ENCODE data around the gene RPL10A. TPM values are rescaled to one million over a fixed set of nuclear protein-coding genes. Genes with fewer than 3 reads are reported as not detected.

RPL10A gene
- total and polyA plus RNA-seq, 2 of the 8 experiments (the other 6 are each of a cell fraction or from before 2014, with no cell fraction given), result 1,893 to 2,948 TPM

DNA sequence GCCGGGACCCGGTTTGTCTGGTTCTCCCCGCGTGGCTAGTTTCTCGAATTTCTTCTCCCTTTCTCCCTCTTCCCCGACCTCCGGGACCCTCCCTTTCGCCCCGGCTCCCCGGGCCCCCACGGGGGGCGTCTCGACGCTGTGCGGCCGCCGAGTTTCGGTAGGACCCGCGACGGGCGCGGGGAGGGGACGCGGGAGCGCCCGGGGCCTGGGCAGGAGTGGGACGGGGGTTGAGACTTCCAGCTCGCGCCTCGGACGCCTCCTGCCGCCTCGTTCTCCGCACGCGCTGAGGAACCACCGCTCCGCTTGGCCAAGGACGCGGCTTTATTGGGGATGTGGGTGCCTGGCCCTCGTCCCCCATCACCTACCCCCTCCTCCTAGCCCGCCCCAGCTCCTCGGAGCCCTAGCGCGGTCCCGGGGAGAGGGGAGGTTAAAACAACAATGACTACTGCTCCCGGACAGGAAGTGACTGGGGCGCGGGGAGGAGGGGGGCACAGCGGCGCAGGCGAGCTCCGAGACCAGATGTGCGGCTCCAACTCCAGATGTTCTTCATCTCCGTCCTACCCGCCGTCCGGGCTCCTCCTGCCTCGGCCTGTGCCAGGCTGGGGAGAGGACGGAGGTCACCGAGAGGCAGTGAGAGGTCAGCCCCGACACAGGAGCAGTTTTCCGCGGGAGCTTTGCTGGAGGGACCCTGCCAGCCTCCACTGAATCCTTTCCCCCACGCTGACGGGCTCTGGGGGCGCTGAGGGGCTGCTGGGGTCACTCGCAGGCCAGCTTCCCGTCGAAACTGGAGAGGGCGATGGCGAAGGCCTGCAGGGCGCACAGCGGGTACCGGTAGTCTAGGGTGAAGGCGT lies 29.6 kb downstream of the RPL10A start (continued):
- TF ChIP-seq HDAC2 (IDR thresholded peaks at IDR 0.05; ENCODE audit: borderline replicate concordance in 1 of 2, low read depth in 2 of 2, low read length in 2 of 2) (no peak), SIX5 (IDR thresholded peaks at IDR 0.05; ENCODE audit: low read depth, low read length) (no peak), ZNF274 (IDR thresholded peaks at IDR 0.05; ENCODE audit: borderline replicate concordance, extremely low read depth, low read length) (no peak), EGR1 (IDR thresholded peaks at IDR 0.05; ENCODE audit: borderline replicate concordance, low read depth, low read length) (0 out of 2 replicates have a peak, but pooled peaks have one; percentile 5), POLR2AphosphoS5 (IDR thresholded peaks at IDR 0.05; ENCODE audit: low read depth, low read length) (peak; percentile 54), TBP (IDR thresholded peaks at IDR 0.05; ENCODE audit: low read depth, low read length) (0 out of 2 replicates have a peak, but pooled peaks have one; percentile 21), CBX5 (IDR thresholded peaks at IDR 0.05; ENCODE audit: low read depth, low read length) (no peak), SIN3A (conservative IDR thresholded peaks at IDR 0.05 in 1 of 2, IDR thresholded peaks at IDR 0.05 in 1 of 2; ENCODE audit: low read depth in 1 of 2, low read length in 2 of 2) (0 out of 4 replicates have a peak, but pooled peaks of 1 of the 2 experiments have one; percentile 50), NANOG (IDR thresholded peaks at IDR 0.05; ENCODE audit: insufficient read depth, low read depth, low read length, poor library complexity, severe bottlenecking) (no peak), CHD1 (IDR thresholded peaks at IDR 0.05; ENCODE audit: low read depth, low read length) (no peak), TAF1 (IDR thresholded peaks at IDR 0.05; ENCODE audit: low read depth, low read length) (peak; percentile 41; the same call in 1 of the 2 replicates), JUN (IDR thresholded peaks at IDR 0.05; ENCODE audit: low read depth, low read length) (no peak), ASH2L (IDR thresholded peaks at IDR 0.05; ENCODE audit: low read length) (peak; percentile 73), SP2 (IDR thresholded peaks at IDR 0.05; ENCODE audit: low read length) (no peak), FOSL1 (IDR thresholded peaks at IDR 0.05; ENCODE audit: insufficient read depth, low read depth, low read length) (no peak), RBBP5 (IDR thresholded peaks at IDR 0.05; ENCODE audit: borderline replicate concordance, low read depth, low read length) (no peak; the same call in 1 of the 2 replicates), MAFK (IDR thresholded peaks at IDR 0.05; ENCODE audit: low read depth, low read length) (no peak), BRCA1 (IDR thresholded peaks at IDR 0.05; ENCODE audit: low read depth, low read length) (no peak)
- TF ChIP-seq, protein P1, sequence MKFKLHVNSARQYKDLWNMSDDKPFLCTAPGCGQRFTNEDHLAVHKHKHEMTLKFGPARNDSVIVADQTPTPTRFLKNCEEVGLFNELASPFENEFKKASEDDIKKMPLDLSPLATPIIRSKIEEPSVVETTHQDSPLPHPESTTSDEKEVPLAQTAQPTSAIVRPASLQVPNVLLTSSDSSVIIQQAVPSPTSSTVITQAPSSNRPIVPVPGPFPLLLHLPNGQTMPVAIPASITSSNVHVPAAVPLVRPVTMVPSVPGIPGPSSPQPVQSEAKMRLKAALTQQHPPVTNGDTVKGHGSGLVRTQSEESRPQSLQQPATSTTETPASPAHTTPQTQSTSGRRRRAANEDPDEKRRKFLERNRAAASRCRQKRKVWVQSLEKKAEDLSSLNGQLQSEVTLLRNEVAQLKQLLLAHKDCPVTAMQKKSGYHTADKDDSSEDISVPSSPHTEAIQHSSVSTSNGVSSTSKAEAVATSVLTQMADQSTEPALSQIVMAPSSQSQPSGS (IDR thresholded peaks at IDR 0.05; ENCODE audit: low read length), result no peak; the same call in 1 of the 2 replicates
- TF ChIP-seq, protein P2, sequence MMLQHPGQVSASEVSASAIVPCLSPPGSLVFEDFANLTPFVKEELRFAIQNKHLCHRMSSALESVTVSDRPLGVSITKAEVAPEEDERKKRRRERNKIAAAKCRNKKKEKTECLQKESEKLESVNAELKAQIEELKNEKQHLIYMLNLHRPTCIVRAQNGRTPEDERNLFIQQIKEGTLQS (IDR thresholded peaks at IDR 0.05; ENCODE audit: insufficient read depth, low read depth, low read length), result no peak
- TF ChIP-seq, protein P3, sequence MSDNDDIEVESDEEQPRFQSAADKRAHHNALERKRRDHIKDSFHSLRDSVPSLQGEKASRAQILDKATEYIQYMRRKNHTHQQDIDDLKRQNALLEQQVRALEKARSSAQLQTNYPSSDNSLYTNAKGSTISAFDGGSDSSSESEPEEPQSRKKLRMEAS (IDR thresholded peaks at IDR 0.05), result peak; percentile 94

Measured in H1 (cell line).